NCI-H524 (cell line): ENCODE data around the gene SKIC8.

ENCODE experiments used
- DNase-seq, 2 experiments: peaks; one replicate each; lab custom pipeline; 2025; lab: John Stamatoyannopoulos, UW

The SKIC8 gene

DNA sequence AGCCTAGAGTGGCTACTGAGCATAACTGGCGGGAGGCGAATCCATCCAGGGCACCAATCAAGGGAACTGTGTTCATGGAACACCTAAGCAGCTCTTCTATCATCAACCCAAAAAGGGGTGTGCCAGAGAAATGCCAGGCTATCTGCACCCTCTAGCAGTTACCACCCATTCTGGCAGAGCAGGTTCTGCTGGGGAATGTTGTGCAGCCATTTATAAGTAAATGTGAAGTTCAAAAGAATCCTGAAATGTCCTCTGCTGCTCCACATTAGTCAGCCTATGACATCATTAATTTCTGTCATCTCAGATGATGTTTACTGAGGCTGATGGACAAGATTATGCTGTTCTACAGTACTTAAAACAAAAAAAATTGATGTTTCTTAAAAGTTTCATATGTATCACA is 7.7 kb downstream of the SKIC8 start:
- no peak for DNase-seq

DNA sequence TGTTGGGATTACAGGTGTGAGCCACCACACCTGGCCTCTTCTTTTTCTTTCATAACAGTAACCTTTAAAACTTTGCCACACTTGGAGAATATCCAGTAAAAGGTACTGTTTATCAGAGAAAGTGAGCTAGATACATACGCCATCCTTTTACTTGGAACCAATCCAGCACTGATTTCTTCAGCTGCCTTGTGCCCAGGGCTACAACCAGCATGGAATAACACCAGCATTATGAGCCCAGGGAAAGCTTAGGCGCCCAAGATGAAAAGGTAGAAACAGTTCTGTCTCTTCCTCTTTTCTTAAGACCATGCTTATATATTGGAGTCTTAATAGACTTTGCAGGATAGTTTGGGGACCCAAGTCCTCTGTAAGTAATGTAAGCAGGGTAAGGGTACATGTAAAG is 8.4 kb downstream of the SKIC8 start:
- no peak for DNase-seq

DNA sequence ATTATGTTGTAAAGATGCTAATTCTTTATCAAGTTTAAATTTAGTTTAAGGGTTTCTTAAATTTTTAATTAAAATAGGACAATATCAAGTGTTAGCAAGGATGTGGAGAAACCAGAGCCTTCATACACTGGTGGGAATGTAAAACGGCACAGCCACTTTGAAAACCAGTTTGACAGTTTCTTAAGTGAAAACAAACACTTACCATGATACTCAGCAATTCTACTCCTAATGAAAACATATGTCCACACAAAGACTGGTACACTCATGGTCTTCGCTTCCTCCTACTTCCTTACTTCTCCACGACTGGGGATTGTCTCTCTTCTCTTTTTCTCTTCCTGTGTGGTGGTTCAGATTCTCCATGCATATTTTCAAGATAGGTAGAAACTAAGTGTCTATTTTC is 9.2 kb downstream of the SKIC8 start:
- DNase-seq = no peak

DNA sequence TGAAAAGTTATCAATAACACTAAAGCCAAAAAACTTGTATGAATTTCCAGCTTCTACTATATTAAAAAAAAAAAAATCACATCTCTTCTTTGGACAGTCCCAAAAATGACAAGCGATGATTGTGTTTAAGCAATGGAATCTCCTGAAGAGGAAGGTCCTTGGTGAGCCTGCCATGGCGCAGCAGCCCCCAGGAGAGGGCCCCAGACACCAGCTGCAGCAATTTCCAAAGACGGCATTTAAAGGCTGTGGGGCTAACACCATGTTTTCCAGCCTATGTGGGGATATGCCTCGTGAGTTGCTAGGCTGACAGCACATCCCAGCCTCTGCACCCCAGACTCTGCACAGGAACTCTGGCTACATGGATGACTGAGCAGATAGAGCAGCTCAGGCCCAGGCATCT is 14.7 kb downstream of the SKIC8 start:
- DNase-seq = no peak

DNA sequence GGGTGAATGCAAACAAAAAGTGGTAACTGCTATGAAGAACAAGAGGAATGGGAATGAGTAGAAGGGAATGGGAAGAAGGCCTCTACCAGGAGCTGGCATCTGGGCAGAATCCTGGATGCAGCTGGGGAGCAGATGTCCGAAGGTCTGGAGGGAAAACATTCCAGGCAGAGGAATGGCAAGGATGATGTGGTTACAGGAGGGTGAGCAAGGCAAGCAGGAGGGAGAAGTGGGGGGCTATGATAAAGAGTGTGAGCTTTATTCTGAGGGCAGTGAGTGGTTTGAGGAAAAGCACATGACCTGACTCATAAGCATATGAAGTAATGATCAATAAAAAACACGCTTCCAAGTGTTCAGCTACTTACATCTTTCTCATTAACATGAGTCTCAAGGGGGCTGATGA is 17.1 kb downstream of the SKIC8 start:
- DNase-seq = no peak

DNA sequence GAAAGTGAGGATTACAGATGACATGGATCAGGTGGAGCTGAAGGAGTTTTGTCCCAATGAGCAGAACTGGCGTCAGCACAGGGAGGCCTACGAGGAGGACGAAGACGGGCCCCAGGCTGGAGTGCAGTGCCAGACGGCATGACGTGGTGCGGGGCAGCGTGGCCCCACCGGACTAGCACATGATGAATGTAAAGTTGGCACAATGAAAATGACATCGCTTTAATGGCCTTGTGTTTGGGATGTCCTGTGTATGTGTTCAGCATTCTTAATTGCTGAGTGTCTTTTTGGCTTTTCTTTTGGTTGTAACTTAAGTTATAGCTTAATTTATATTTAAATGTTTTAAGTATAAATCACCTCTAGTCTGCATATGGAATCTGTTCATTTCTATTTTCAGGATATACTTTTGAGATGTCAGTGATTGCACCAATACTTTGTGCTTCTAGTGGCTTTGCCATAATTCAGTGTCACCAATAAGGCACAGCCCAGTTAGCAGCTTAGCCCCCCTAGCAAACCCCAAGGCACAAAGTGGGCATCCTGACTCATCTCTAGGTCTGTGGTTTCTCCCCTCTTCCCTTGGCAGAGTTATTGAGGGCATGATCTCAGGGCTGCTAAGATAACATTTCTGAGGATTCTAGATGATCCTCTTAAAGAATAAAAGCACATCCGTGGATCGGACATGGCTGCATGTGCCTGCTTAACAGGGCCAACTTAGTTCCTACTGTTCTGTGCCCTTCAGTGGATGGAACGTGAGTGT is 18.9 kb downstream of the SKIC8 start:
- no peak for DNase-seq

DNA sequence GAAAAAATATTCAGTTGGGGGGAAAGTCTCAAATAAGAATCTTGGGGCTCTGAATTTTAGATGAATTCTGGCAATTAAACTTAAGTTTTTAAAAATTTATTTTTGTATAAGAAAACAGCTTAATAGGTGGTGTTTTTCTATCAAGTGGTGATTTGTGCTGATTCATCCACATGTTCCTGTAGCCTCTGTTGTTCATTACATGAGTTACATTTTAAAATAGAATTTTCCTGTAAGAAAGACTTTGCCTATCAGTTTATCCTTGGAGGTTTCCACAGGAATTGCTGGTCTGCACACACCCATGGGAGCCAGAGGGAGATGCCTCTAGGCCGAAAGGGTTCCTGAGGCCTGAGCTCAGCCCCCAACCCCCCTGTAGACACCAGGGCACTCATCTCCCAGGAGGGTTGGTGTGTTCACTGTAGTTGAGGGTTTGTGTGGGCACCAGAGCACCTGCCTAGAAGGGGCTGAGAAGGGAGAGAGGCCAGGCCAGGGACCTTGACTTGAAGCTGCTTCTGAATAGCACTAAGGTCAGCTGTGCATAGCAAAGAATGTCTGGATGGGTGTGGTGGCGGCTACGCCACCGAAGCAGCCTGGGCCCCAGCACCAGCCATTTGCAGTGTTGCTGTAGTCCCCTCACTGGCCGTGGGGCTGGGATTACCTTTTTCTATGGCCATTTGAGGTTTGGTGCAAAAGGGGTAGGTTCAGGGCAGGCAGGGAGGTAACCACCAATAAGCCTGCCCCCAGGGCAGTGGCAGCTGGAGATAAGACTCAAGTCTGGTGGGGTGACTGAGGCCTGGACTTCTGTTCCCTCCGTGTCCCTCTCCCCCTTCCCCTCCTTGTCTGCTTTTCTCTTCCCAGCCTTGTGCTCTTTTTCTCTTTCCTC is 23.1 kb downstream of the SKIC8 start:
- DNase-seq = no peak

DNA sequence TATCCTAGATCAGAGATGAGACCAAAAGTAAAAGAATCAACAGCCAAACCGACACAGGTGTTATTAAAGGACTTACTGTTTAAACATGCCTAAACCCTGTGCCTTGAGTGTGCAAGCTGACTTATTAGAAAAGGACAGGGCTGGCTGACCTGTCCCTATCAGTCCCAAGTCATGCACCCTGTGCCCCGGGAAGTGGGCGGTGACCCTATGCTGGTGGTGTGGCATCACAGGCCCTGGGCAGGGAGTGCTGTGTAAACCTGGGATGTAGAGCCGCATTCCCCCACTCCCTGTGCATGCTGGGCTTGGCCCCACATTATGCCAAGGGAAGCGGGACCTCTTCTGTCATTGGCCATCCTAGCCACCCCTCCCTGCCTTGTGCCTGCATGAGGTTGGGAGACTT is 24.4 kb downstream of the SKIC8 start:
- DNase-seq = no peak

DNA sequence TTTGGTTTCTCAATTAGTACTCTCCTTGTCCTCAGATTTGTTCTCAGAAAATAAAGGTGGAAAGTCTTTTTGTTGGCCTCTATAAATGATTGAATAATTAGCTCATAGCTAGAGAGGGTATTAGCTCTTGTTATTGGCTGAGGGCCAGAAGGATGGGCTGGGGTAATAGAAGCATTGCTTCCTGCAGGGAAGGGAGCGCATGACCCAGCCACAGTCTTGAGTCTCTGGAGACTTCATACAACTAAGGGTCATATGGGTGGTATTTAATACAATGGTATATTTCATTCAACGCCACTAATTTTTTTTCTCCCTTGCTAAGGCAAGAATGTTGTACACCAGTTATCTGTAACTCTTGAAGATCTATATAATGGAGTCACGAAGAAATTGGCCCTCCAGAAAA is 26.6 kb downstream of the SKIC8 start:
- peak in 1 of 2 experiments; percentile 49 for DNase-seq

DNA sequence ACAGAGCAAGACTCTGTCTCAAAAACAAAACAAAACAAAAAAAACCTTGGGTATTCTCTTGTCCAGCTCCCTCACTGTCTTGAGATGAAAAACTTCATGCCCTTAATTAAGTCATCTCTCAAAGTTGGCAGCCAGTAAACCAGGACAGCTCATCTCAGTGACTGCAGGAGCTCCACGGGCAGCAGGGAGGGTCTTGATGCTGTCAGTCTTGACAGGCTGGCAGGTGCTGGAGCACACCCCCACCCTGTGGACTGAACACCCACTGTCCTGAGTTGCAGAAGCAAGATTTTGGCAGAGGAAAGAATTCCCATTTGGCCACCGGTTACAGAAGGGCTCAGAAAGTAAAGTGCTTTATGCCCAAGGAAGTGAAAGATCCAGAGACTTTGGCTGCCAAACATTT is 27.1 kb downstream of the SKIC8 start:
- DNase-seq = no peak

DNA sequence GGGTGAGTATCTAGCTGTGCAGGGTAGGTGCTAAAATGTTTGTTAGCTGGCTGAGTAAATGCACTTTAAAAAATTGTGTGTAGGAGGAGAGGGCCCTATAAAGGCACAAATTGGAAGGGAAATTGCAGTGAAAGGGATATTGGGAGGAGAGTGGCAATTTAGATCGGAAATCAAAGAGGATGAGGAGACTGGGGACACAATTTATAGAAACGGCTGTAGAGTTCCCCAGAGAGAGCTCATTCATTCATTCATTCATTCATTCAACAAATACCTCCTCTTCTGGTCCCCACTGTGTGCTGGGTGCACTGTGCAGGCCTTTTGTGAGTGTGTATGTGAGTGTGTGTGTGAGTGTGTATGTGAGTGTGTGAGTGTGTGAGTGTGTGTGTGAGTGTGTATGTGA is 32.6 kb downstream of the SKIC8 start:
- no peak for DNase-seq

DNA sequence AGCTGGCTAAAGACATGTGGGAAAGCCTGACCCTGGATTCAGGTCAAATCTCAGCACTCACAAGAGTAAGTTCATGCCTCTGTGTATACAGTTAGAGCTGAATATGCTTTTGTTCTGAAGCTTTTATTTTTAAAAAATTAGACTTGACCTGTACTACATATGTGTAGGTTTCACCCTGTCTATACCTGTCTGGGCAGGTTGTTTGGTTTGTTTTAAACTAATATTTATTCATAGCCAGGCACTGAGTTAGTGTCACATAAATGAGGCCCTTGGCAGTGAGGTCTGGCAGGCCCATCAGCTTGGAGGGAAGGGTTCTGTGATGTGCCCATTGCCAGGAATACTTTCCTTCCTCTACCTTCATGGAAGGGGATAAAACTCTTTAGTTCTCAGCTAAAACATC is 33.2 kb downstream of the SKIC8 start:
- no peak for DNase-seq

DNA sequence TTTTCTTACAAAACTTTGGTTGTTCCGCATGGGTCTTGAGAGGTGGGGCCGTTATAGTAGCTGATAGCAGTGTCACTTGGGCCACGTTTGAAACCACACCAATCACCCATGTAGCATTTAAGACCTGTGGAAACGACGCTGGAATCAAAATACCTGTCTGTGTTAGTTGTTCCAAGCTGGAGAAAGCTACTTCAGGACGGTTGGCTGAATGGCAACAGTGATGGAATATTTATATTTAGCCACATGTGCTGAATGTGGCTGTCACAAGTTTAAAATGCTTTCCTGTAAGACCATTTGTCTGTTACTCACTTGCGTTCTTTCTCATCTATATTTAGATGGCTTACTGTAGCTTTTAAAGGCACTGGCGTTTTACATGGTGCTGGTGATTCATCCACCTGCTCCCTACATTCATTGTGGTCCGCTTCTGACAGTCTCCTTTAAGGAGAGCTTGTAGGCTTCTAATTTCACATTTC is 33.6 kb downstream of the SKIC8 start:
- DNase-seq = no peak

DNA sequence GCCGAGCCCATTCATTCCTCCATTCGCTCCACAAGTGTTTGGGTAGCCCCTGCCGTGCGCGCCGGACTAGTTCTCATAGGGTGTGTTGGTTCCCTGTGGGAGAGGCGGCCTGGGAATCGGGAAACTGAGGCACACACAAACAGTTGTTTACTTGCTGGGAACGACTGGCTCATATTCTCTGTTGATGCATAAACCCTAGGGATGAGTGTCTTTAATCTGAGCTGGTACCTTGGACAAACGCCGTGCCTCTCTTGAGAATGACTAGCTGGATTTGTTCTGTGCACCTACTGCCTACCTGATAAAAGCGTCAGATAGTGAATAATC is 34.3 kb downstream of the SKIC8 start:
- no peak for DNase-seq

DNA sequence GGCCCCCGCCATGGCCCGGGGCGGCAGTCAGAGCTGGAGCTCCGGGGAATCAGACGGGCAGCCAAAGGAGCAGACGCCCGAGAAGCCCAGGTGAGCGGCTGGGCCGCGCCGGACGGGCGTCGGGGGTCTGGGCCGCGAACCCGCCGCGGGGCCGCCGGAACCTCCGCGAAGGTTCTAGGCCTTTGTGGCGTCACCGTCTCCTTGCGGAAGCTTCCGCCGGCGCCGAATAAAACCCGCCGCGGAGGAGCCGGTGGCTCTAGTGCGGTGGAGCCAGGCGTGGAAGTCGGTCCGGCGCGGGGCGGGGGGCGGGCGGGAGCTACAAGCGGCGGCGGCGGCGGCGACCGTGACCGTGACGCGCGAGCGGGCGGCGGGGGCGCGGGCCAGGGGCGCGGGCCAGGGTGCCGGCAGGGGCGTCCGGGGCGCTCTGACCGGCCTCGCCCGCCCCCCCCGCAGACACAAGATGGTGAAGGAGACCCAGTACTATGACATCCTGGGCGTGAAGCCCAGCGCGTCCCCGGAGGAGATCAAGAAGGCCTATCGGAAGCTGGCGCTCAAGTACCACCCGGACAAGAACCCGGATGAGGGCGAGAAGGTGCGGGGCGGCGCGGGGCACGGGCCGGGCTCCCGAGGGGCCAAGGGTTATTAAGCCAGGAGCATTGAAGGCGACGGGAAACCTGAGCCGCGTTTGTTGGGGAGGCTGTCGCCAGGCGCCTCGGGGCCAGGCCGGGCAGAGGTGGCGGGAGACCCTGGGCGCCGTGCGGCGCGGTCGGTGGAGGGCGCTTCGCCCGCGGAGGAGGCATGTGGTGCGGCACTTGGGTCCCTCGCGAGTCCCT is 34.9 kb downstream of the SKIC8 start, which contains the start of gene DNAJA4:
DNAJA4 (plus strand) TSS at position 259 of the 833 bp plus-strand sequence; CDS start at position 461, 202 bp downstream.
- no peak for DNase-seq

DNA sequence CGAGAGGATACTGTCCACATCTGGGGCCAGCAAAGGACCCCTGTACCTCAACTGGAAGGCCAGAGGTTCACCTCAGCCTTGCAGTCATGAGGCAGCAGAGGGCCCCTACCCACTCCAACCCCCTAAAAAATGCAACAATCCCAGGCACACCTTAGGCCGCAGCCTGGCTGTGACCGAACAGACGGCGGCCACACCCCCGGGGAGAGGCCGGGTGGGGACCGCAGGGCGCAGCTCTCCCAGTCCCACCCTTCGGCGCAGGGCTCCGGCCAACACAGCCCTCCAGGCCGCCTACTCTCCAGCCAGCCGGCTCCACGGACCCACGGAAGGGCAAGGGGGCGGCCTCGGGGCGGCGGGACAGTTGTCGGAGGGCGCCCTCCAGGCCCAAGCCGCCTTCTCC is 35.5 kb downstream of the SKIC8 start:
- DNase-seq = no peak

DNA sequence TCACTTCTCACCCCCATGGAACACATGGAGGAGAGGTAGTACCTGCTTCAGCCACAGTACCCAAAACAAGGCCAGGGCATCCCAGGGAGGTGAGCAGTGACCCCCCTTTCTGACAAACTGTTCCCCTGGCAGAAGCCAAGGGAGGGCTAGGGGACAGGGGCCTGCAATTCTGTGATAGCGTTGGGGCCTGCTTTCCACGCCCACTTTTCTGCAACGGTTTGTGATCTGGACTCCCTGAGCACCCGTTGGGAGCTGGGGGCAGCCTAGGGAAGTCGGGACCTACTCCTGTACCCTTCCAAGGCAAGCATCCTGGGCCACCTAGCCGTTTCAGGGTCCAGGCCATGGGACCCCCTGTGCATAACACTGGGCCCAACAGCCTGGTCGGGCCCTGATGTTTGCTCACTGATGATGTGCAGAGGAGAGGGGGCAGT is 36.0 kb downstream of the SKIC8 start:
- no peak for DNase-seq

DNA sequence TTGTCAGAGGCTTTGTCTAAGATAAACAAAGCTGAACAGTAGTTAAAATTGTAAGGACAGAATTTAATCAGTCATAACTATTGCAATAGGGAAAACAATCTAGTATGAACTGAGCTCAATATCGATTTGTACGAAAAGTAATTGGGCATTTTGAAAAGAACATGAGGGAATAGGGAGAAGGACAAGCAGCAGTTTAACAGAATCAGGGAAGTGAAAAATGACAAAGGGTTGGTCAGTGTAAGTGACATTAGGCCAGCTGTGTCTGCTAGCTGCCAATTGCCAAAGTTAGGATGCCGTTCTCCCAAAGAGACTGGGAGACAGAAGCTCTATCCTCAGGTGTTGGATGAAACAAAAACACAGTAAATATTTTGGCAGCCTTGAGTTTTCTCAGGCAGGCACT is 38.3 kb downstream of the SKIC8 start:
- DNase-seq = no peak

DNA sequence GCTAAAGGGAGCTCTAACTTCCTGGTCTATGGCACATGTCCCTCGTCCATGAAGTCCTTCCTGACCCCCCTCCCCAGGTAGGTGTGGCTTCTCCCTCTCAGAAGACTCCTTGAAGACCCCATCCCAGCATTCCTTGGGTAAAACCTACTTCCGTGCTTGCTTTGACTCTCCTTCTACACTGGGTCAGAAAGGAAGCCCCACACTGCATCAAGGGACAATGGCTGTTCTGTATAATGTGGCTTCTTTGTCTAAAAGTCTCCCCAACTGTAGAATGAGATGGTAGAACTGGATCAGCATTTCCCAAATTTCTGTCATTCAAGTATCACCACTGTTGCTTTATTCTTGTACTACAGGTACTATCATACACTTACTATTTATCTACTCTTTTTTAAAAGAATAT is 38.9 kb downstream of the SKIC8 start:
- DNase-seq = no peak

DNA sequence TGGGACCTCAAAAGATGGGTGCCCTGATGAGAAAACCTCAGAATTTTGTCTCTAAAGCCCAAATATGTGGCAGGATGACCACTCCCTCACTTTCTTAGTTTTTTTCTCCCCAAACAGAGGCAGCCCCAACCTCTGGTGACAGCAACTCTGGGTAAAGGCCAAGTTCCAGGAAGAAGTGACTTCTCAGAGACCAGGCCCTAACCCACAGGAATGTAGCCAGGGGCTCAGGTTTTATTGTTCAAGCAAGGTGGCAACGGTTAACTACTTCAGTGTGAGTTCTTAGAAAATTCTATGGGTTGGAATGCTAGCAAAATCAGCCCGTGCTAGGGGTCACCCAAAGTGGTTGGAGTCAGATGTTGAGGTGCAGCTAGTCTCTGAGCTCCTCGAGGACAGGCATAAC is 40.2 kb downstream of the SKIC8 start:
- no peak for DNase-seq

DNA sequence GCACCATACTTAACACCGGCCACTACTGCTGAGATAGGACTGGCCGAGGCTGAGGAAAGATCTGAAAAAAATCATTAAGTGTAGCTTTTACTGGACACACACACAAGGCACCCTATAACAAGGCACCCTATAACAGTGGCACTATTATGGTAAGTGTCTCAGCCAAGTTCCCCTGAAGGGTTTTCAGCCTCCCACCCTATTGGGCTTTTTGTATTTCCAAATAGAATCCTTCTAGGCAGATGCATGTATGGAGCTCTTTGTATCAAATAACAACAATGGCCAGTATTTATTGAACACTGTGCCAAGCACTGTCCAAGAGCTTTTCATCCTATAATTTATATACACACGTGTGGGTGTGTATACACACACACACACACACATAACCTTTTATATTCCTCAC is 41.7 kb downstream of the SKIC8 start:
- DNase-seq = no peak

DNA sequence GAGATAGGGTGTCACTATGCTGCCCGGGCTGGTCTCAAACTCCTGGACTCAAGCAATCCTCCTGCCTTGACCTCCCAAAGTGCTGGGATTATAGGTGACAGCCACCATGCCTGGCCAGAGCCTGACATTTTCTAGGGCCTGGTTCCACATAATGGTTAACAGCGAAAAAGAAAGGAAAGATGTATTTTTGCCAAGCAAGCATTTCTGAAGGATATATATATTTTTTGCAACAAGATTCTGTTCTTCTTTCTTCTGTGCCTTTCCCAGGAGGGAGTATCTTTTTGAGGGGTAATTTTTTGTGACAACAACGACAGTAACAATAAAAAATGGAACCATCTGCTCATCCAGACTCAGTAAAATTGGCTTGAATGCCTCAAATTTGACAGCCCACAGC is 43.4 kb downstream of the SKIC8 start:
- no peak for DNase-seq
